ENCODE data around the gene BRD9.

DNA sequence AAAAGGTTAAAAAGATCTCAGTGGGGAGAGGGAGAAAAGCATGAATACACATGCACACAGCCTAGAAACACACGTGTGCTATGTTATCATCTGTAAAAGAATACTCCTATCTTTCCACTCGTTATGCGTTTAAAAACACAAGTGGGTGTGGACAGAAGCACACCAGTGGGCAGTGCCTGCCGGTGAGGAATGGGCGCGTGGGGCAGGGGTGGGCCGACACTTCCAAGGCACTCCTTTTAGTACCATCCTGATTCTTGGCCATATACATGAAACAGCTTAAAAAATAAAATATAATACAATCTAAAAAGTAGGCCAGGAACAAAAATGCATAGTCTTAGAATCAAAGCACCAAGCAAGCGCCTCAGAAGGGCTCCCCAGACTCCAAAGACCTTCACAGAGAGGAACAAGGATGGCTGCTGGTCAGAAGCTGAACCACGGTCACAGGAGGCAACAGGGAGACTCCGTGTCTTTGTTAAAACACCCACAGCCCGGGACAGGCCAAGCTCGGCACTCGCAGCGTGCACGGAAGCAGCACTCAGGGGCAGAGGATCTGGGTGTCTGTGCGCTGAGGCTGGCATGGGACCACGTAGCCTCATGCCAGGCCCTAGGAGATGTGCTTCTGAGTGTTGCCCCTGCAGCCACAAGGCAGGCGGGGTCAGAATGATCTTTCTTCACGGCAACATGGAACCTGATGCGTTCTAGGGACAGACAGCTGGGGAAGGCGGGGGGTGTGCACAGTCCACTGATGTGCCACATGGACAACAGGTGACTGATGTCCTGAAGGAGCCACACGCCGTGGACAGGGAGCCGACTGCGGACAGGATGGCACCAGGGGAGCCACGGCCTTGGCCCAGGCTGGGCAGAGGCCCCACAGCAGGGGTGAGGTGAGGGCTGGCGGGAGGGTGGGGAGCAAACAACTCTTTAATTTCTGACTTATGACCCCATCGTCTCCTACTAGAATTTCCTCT is 15.9 kb downstream of the BRD9 start:
- TF ChIP-seq POLR2A (IDR thresholded peaks at IDR 0.05; ENCODE audit: extremely low read depth, insufficient read length) (no peak), CTCF (IDR thresholded peaks at IDR 0.05; ENCODE audit: low read depth, low read length) (no peak), MAX (IDR thresholded peaks at IDR 0.05; ENCODE audit: low read depth, low read length) (no peak)

Data from NB4 (cell line).